Prostate gland (tissue), 2 donors: ENCODE results near the gene IP6K1.

Experiments used
- POLR2A ChIP-seq: fragments of 450-650 bp; IDR thresholded peaks from one replicate; pipeline ENCODE4 v1.6.1; 2016; ENCODE audit warnings: antibody characterized with exemption, mild to moderate bottlenecking
- POLR2AphosphoS5 ChIP-seq: sonication (generic); formaldehyde crosslinking; IDR thresholded peaks from one replicate; pipeline ENCODE4 v1.6.1; 2017; ENCODE audit warnings: antibody characterized with exemption
- TF ChIP-seq, protein P1 (sequence below), 4 experiments: fragments of 200-600 bp in 2 of 4; fragments of 450-650 bp in 2 of 4; sonication (generic) in 2 of 4; IDR thresholded peaks; 1 replicate in 3 of 4; 2 replicates in 1 of 4; pipeline ENCODE4 v1.5.1; 2016 to 2019; ENCODE audit warnings: antibody characterized with exemption in 4 of 4, mild to moderate bottlenecking in 2 of 4, moderate library complexity in 2 of 4

GRCh38 chr3:49717959-49718857, 68.1 kb downstream of the IP6K1 start:
- TF ChIP-seq, protein P1, sequence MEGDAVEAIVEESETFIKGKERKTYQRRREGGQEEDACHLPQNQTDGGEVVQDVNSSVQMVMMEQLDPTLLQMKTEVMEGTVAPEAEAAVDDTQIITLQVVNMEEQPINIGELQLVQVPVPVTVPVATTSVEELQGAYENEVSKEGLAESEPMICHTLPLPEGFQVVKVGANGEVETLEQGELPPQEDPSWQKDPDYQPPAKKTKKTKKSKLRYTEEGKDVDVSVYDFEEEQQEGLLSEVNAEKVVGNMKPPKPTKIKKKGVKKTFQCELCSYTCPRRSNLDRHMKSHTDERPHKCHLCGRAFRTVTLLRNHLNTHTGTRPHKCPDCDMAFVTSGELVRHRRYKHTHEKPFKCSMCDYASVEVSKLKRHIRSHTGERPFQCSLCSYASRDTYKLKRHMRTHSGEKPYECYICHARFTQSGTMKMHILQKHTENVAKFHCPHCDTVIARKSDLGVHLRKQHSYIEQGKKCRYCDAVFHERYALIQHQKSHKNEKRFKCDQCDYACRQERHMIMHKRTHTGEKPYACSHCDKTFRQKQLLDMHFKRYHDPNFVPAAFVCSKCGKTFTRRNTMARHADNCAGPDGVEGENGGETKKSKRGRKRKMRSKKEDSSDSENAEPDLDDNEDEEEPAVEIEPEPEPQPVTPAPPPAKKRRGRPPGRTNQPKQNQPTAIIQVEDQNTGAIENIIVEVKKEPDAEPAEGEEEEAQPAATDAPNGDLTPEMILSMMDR (IDR thresholded peaks at IDR 0.05) = no peak
- TF ChIP-seq POLR2AphosphoS5 (no peak), POLR2A (no peak)
